HG03045 (cell line): ENCODE measurements around the gene HNF1B.

Source experiments
- ATAC-seq: cut with Tn5 transposase; IDR thresholded peaks from one replicate; pipeline ENCODE4 v1.9.1; 2021; ENCODE audit warnings: mild to moderate bottlenecking, moderate library complexity; ENCODE audit not compliant: unreplicated experiment

HNF1B gene

GRCh38 chr17:37737971-37738370 is 6.9 kb downstream of the HNF1B start:
- no peak for ATAC-seq

- no peak for ATAC-seq
These were observed 7.8 kb downstream of the HNF1B start for GRCh38 chr17:37737081-37737480.

GRCh38 chr17:37736428-37736827 is 8.4 kb downstream of the HNF1B start:
- no peak for ATAC-seq

- ATAC-seq, result no peak
These were observed 9.7 kb downstream of the HNF1B start for GRCh38 chr17:37735165-37735564.

GRCh38 chr17:37732316-37732715 is 12.5 kb downstream of the HNF1B start:
- ATAC-seq, result no peak

GRCh38 chr17:37731056-37731455 is 13.8 kb downstream of the HNF1B start:
- no peak for ATAC-seq

GRCh38 chr17:37729905-37730304 is 15.0 kb downstream of the HNF1B start:
- no peak for ATAC-seq

GRCh38 chr17:37726891-37727675 is 17.8 kb downstream of the HNF1B start:
- ATAC-seq, result no peak

- no peak for ATAC-seq
These were observed 18.6 kb downstream of the HNF1B start for GRCh38 chr17:37726248-37726647.

- ATAC-seq, result no peak
These were observed 19.2 kb downstream of the HNF1B start for GRCh38 chr17:37725601-37726146.

- ATAC-seq, result no peak
These were observed 19.8 kb downstream of the HNF1B start for GRCh38 chr17:37725021-37725595.

GRCh38 chr17:37720989-37721388 is 23.9 kb downstream of the HNF1B start:
- no peak for ATAC-seq

GRCh38 chr17:37719866-37720265 is 25.0 kb downstream of the HNF1B start:
- ATAC-seq, result no peak

- no peak for ATAC-seq
These were observed 26.4 kb downstream of the HNF1B start for GRCh38 chr17:37718324-37719048.

- no peak for ATAC-seq
These were observed 27.1 kb downstream of the HNF1B start for GRCh38 chr17:37717627-37718323.

- no peak for ATAC-seq
These were observed 30.0 kb downstream of the HNF1B start for GRCh38 chr17:37714897-37715296.

GRCh38 chr17:37713624-37714023 is 31.2 kb downstream of the HNF1B start:
- ATAC-seq, result no peak

GRCh38 chr17:37713028-37713431 is 31.8 kb downstream of the HNF1B start:
- ATAC-seq, result no peak

- no peak for ATAC-seq
These were observed 33.7 kb downstream of the HNF1B start for GRCh38 chr17:37711113-37711512.

- no peak for ATAC-seq
These were observed 34.4 kb downstream of the HNF1B start for GRCh38 chr17:37710344-37710886.
